H9 (cell line): ENCODE data around the gene PBX4. TPM values are rescaled to one million over a fixed set of nuclear protein-coding genes. Genes with fewer than 3 reads are reported as not detected.

Source experiments
- DNase-seq: peaks from one replicate; pipeline ENCODE4 v3.0.0-alpha.2; 2017
- H2AFZ ChIP-seq: one replicate; pipeline ENCODE4 v1.6.1; 2013; ENCODE audit warnings: mild to moderate bottlenecking, low read length, control low read depth, moderate library complexity
- H2AK5ac ChIP-seq: 2 replicates; pipeline ENCODE4 v1.6.1; 2013; ENCODE audit warnings: low read length, control low read depth, mixed read lengths; ENCODE audit not compliant: insufficient read length
- H2BK120ac ChIP-seq: one replicate; pipeline ENCODE4 v1.6.1; 2013; ENCODE audit warnings: low read depth, mild to moderate bottlenecking, low read length, control low read depth, inconsistent platforms; ENCODE audit not compliant: poor library complexity, severe bottlenecking
- H2BK12ac ChIP-seq: 2 replicates; pipeline ENCODE4 v1.6.1; 2013; ENCODE audit warnings: low read length, control low read depth, mixed read lengths, low read depth; ENCODE audit not compliant: insufficient read length
- H2BK15ac ChIP-seq: 2 replicates; pipeline ENCODE4 v1.6.1; 2013; ENCODE audit warnings: low read depth, low read length, control low read depth
- H2BK20ac ChIP-seq: one replicate; pipeline ENCODE4 v1.6.1; 2013; ENCODE audit warnings: low read depth, mild to moderate bottlenecking, low read length, control low read depth, inconsistent platforms; ENCODE audit not compliant: poor library complexity, severe bottlenecking
- H2BK5ac ChIP-seq: 2 replicates; pipeline ENCODE4 v1.6.1; 2013; ENCODE audit warnings: low read length, control low read depth, mixed read lengths; ENCODE audit not compliant: insufficient read length
- H3K14ac ChIP-seq: 2 replicates; pipeline ENCODE4 v1.6.1; 2013; ENCODE audit warnings: low read length, control low read depth; ENCODE audit not compliant: insufficient read depth
- H3K18ac ChIP-seq: 2 replicates; pipeline ENCODE4 v1.6.1; 2013; ENCODE audit warnings: low read depth, mild to moderate bottlenecking, mixed read lengths, low read length, control low read depth; ENCODE audit not compliant: insufficient read length
- H3K23ac ChIP-seq: 2 replicates; pipeline ENCODE4 v1.6.1; 2013; ENCODE audit warnings: low read length, control low read depth, mixed read lengths, low read depth; ENCODE audit not compliant: insufficient read length
- H3K23me2 ChIP-seq: 2 replicates; pipeline ENCODE4 v1.6.1; 2013; ENCODE audit warnings: low read depth, mild to moderate bottlenecking, mixed read lengths, low read length, control low read depth; ENCODE audit not compliant: insufficient read length, poor library complexity, severe bottlenecking
- H3K27ac ChIP-seq: 2 replicates; pipeline ENCODE4 v1.5.1; 2013; ENCODE audit warnings: low read length, control low read depth, mixed read lengths, low read depth; ENCODE audit not compliant: insufficient read length
- H3K27me3 ChIP-seq: 2 replicates; pipeline ENCODE4 v1.6.1; 2013; ENCODE audit warnings: low read length, control low read depth, inconsistent platforms; ENCODE audit not compliant: insufficient read depth
- H3K4ac ChIP-seq: 2 replicates; pipeline ENCODE4 v1.6.1; 2013; ENCODE audit warnings: low read depth, mild to moderate bottlenecking, control low read depth, inconsistent platforms, low read length, moderate library complexity
- H3K4me1 ChIP-seq: 2 replicates; pipeline ENCODE4 v1.6.1; 2013; ENCODE audit warnings: low read length, control low read depth, inconsistent platforms; ENCODE audit not compliant: insufficient read depth
- H3K4me2 ChIP-seq: 2 replicates; pipeline ENCODE4 v1.6.1; 2013; ENCODE audit warnings: low read length, control low read depth, mixed read lengths; ENCODE audit not compliant: insufficient read length, insufficient read depth
- H3K56ac ChIP-seq: 2 replicates; pipeline ENCODE4 v1.6.1; 2013; ENCODE audit warnings: low read depth, mild to moderate bottlenecking, mixed read lengths, low read length, control low read depth; ENCODE audit not compliant: insufficient read length
- H3K79me1 ChIP-seq: 2 replicates; pipeline ENCODE4 v1.6.1; 2013; ENCODE audit warnings: low read depth, mild to moderate bottlenecking, moderate library complexity, low read length, control low read depth, inconsistent platforms; ENCODE audit not compliant: insufficient read depth, poor library complexity, severe bottlenecking
- H3K79me2 ChIP-seq: 2 replicates; pipeline ENCODE4 v1.6.1; 2013; ENCODE audit warnings: low read length, control low read depth, inconsistent platforms; ENCODE audit not compliant: insufficient read depth
- H3K9ac ChIP-seq: 2 replicates; pipeline ENCODE4 v1.6.1; 2013; ENCODE audit warnings: low read length, control low read depth, mixed read lengths; ENCODE audit not compliant: insufficient read length; ENCODE audit errors: extremely low read depth
- H3K9me3 ChIP-seq: one replicate; pipeline ENCODE4 v1.6.1; 2013; ENCODE audit warnings: low read depth, low read length, inconsistent platforms; ENCODE audit not compliant: control insufficient read depth
- H3T11ph ChIP-seq: one replicate; pipeline ENCODE4 v1.6.1; 2013; ENCODE audit warnings: mild to moderate bottlenecking, low read length, control low read depth, inconsistent platforms
- H4K20me1 ChIP-seq: one replicate; pipeline ENCODE4 v1.6.1; 2013; ENCODE audit not compliant: control insufficient read depth, insufficient read length, insufficient read depth
- H4K5ac ChIP-seq: 2 replicates; pipeline ENCODE4 v1.6.1; 2013; ENCODE audit warnings: low read depth, mild to moderate bottlenecking, mixed read lengths, low read length, control low read depth; ENCODE audit not compliant: insufficient read length
- H4K8ac ChIP-seq: replicated peaks from 2 replicates; pipeline ENCODE4 v1.6.1; 2013; ENCODE audit warnings: low read length, control low read depth, mixed read lengths, low read depth; ENCODE audit not compliant: insufficient read length
- H4K91ac ChIP-seq: 2 replicates; pipeline ENCODE4 v1.6.1; 2013; ENCODE audit warnings: low read depth, mild to moderate bottlenecking, moderate library complexity, mixed read lengths, low read length, control low read depth; ENCODE audit not compliant: insufficient read length
- H3K27ac Mint-ChIP-seq, 3 experiments: 2 replicates in 2 of 3; 3 replicates in 1 of 3; pipeline ENCODE4 v1.8.0; 2020 to 2021; ENCODE audit warnings: mixed read lengths in 3 of 3, mild to moderate bottlenecking in 1 of 3, moderate library complexity in 1 of 3
- H3K27me3 Mint-ChIP-seq: 2 replicates; pipeline ENCODE4 v1.8.0; 2021; ENCODE audit warnings: low read depth, mild to moderate bottlenecking, moderate library complexity, mixed read lengths
- H3K36me3 Mint-ChIP-seq, 3 experiments: 2 replicates in 2 of 3; 3 replicates in 1 of 3; pipeline ENCODE4 v1.8.0; 2020 to 2021; ENCODE audit warnings: low read depth in 3 of 3, mixed read lengths in 3 of 3; ENCODE audit not compliant: insufficient read depth in 1 of 3
- H3K4me1 Mint-ChIP-seq, 2 experiments: 2 replicates each; pipeline ENCODE4 v1.8.0; 2020; ENCODE audit warnings: mixed read lengths in 2 of 2
- H3K4me3 Mint-ChIP-seq, 2 experiments: 2 replicates in 1 of 2; 3 replicates in 1 of 2; pipeline ENCODE4 v1.8.0; 2020 to 2021; ENCODE audit warnings: mild to moderate bottlenecking in 2 of 2, mixed read lengths in 2 of 2, moderate library complexity in 1 of 2
- H3K9me3 Mint-ChIP-seq, 2 experiments: 2 replicates in 1 of 2; 3 replicates in 1 of 2; pipeline ENCODE4 v1.8.0; 2020; ENCODE audit warnings: mild to moderate bottlenecking in 2 of 2, mixed read lengths in 2 of 2, moderate library complexity in 1 of 2
- whole genome bisulfite sequencing: extraction: QIAGEN DNeasy Blood & Tissue Kit; methylation state at CpG from one replicate; pipeline ENCODE4 v1.1.7; 2013; ENCODE audit warnings: missing lambda C conversion rate, low lambda C conversion rate, mixed read lengths; ENCODE audit not compliant: insufficient read length; ENCODE audit errors: extremely low coverage; 5-methylcytosine and 5-hydroxymethylcytosine counted together
- total RNA-seq: library from RNA; stranded (reverse); gene quantifications from 2 replicates; pipeline ENCODE4 v1.2.1, GENCODE V29; 2021
- TF ChIP-seq, protein P1 (sequence below): fragments of 200-600 bp; sonication (generic); conservative IDR thresholded peaks from 3 replicates; pipeline ENCODE4 v1.8.0; 2021; ENCODE audit warnings: antibody characterized with exemption, mild to moderate bottlenecking

Gene PBX4
- total RNA-seq, 1 experiment from 2014 or later: 3.3 TPM

DNA sequence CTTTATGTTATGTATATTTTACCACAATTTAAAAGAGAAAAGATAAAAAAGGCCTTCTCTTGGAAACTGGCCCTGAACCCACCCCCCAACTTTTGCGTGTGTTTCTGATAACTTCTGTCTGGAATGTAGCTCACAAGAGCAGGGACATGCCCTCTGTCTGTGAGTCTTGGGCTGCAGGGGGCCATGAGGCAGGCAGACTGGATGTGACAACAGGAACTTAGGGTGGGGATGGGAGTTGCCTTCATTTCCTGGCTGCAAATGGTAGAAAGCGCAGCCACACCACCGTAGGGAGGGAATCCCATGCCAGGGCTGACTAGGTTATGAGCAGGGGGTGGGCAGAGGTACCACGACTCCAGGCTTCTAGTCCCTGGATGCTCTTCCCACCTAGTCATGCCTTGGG is 58.6 kb downstream of the PBX4 start:
- Histone ChIP-seq H4K5ac (no peak overlapping the region), H2AK5ac (no peak overlapping the region), H3K27me3 (no peaks in the 10 kb centered on the region), H3K18ac (no peak overlapping the region), H2BK12ac (no peak overlapping the region), H3K27ac (no peak overlapping the region), H3K9me3 (no peaks in the 10 kb centered on the region), H3K23me2 (no peaks in the 10 kb centered on the region), H2BK20ac (no peak overlapping the region), H4K20me1 (no peaks in the 10 kb centered on the region), H2AFZ (no peak overlapping the region), H3K14ac (no peak overlapping the region), H3K56ac (no peak overlapping the region), H3K79me1 (no peaks in the 10 kb centered on the region), H2BK120ac (no peak overlapping the region), H3K4ac (no peak overlapping the region), H3T11ph (no peak overlapping the region), H4K8ac (no peak overlapping the region), H2BK15ac (no peak overlapping the region), H3K4me2 (no peak overlapping the region), H3K79me2 (no peaks in the 10 kb centered on the region), H3K4me1 (no peaks in the 10 kb centered on the region; the same call in 1 of the 2 replicates), H3K9ac (no peak overlapping the region), H2BK5ac (no peak overlapping the region), H3K23ac (no peak overlapping the region), H4K91ac (no peak overlapping the region)
- Mint-ChIP-seq H3K4me3 (no peak overlapping the region), H3K36me3 (peaks cover 0 to 6% (median 6%) of the 10 kb centered on the region in 3 experiments; a peak in 5 of 7 replicates), H3K4me1 (peaks cover 5 to 9% of the 10 kb centered on the region in 2 experiments), H3K27me3 (no peaks in the 10 kb centered on the region), H3K9me3 (no peaks in the 10 kb centered on the region), H3K27ac (peak overlapping the region in 1 of 3 experiments; percentile 52; a peak in 1 of 7 replicates)
- TF ChIP-seq, protein P1, sequence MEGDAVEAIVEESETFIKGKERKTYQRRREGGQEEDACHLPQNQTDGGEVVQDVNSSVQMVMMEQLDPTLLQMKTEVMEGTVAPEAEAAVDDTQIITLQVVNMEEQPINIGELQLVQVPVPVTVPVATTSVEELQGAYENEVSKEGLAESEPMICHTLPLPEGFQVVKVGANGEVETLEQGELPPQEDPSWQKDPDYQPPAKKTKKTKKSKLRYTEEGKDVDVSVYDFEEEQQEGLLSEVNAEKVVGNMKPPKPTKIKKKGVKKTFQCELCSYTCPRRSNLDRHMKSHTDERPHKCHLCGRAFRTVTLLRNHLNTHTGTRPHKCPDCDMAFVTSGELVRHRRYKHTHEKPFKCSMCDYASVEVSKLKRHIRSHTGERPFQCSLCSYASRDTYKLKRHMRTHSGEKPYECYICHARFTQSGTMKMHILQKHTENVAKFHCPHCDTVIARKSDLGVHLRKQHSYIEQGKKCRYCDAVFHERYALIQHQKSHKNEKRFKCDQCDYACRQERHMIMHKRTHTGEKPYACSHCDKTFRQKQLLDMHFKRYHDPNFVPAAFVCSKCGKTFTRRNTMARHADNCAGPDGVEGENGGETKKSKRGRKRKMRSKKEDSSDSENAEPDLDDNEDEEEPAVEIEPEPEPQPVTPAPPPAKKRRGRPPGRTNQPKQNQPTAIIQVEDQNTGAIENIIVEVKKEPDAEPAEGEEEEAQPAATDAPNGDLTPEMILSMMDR: no peak
- no CpG with 5 or more reads among the region's 4 CpGs for WGBS
- DNase-seq: no peak
